ENCODE results near the gene RHNO1. TPM values are rescaled to one million over a fixed set of nuclear protein-coding genes. Genes with fewer than 3 reads are reported as not detected.

Gene RHNO1
- total RNA-seq, 3 donors from 2014 or later (not counting 1 experiment from before 2014, with no cell fraction given): 9.2 to 13.6 (median 9.4) TPM

GRCh38 chr12:2842948-2843347 lies 34.1 kb upstream of the RHNO1 start:
- DNase-seq (no peak), ATAC-seq (no peak)
- intact Hi-C loops (cut with micrococcal nuclease): no loop called here
- no peak for TF ChIP-seq CTCF (IDR thresholded peaks at IDR 0.05)
- Histone ChIP-seq H3K27ac (ENCODE audit: low read length) (no peak overlapping the region), H3K27me3 (ENCODE audit: control insufficient read depth, insufficient read depth, low read length) (no peaks in the 10 kb centered on the region), H3K36me3 (ENCODE audit: control insufficient read depth, insufficient read depth, low read length) (peaks cover 12% of the 10 kb centered on the region), H3K4me3 (ENCODE audit: low read length) (no peak overlapping the region), H3K9me3 (ENCODE audit: control insufficient read depth, insufficient read depth, low read length) (no peaks in the 10 kb centered on the region), H3K4me1 (ENCODE audit: control insufficient read depth, insufficient read depth, low read length) (no peaks in the 10 kb centered on the region)
- H3K9me3 Mint-ChIP-seq: no peaks in the 10 kb centered on the region
- no peak overlapping the region for H3K4me3 Mint-ChIP-seq
- no peaks in the 10 kb centered on the region for H3K4me1 Mint-ChIP-seq
- no peak overlapping the region for H3K27ac Mint-ChIP-seq
- H3K36me3 Mint-ChIP-seq: peaks cover 8% of the 10 kb centered on the region
- WGBS (ENCODE audit: insufficient coverage): 92% methylated on average over 5 of the region's 5 CpGs
- no peaks in the 10 kb centered on the region for H3K27me3 Mint-ChIP-seq (ENCODE audit: low read depth in 2 of 2)

- H3K27me3 Mint-ChIP-seq (ENCODE audit: low read depth in 2 of 2): no peaks in the 10 kb centered on the region
- no peaks in the 10 kb centered on the region for H3K27me3 ChIP-seq (ENCODE audit: control insufficient read depth, insufficient read depth, low read length)
- WGBS (ENCODE audit: insufficient coverage): 96% methylated on average over 9 of the region's 9 CpGs
- no peak overlapping the region for H3K4me3 Mint-ChIP-seq
- no peaks in the 10 kb centered on the region for H3K9me3 ChIP-seq (ENCODE audit: control insufficient read depth, insufficient read depth, low read length)
- intact Hi-C loops (cut with micrococcal nuclease): no loop called here
- H3K27ac Mint-ChIP-seq: no peak overlapping the region
- no peaks in the 10 kb centered on the region for H3K4me1 Mint-ChIP-seq
- no peaks in the 10 kb centered on the region for H3K9me3 Mint-ChIP-seq
- DNase-seq (no peak), ATAC-seq (no peak)
- no peaks in the 10 kb centered on the region for H3K4me1 ChIP-seq (ENCODE audit: control insufficient read depth, insufficient read depth, low read length)
- no peak overlapping the region for H3K27ac ChIP-seq (ENCODE audit: low read length)
- H3K36me3 Mint-ChIP-seq: peaks cover 1% of the 10 kb centered on the region
- no peak for TF ChIP-seq CTCF (IDR thresholded peaks at IDR 0.05)
- H3K36me3 ChIP-seq (ENCODE audit: control insufficient read depth, insufficient read depth, low read length): peaks cover 6% of the 10 kb centered on the region
- H3K4me3 ChIP-seq (ENCODE audit: low read length): no peak overlapping the region
Observed at GRCh38 chr12:2844786-2845185, 32.2 kb upstream of the RHNO1 start.

GRCh38 chr12:2845280-2845679 lies 31.7 kb upstream of the RHNO1 start:
- H3K27ac ChIP-seq (ENCODE audit: low read length): no peak overlapping the region

More at GRCh38 chr12:2845280-2845679, 31.7 kb upstream of the RHNO1 start:
- 87% methylated on average over 6 of the region's 6 CpGs for WGBS (ENCODE audit: insufficient coverage)
- no peaks in the 10 kb centered on the region for H3K27me3 ChIP-seq (ENCODE audit: control insufficient read depth, insufficient read depth, low read length)
- H3K4me1 ChIP-seq (ENCODE audit: control insufficient read depth, insufficient read depth, low read length): no peaks in the 10 kb centered on the region
- H3K36me3 ChIP-seq (ENCODE audit: control insufficient read depth, insufficient read depth, low read length): peaks cover 6% of the 10 kb centered on the region
- no peak for TF ChIP-seq CTCF (IDR thresholded peaks at IDR 0.05)
- no peaks in the 10 kb centered on the region for H3K27me3 Mint-ChIP-seq (ENCODE audit: low read depth in 2 of 2)
- H3K36me3 Mint-ChIP-seq: no peaks in the 10 kb centered on the region
- H3K9me3 Mint-ChIP-seq: no peaks in the 10 kb centered on the region
- DNase-seq (no peak), ATAC-seq (no peak)
- no peak overlapping the region for H3K4me3 Mint-ChIP-seq
- intact Hi-C loops (cut with micrococcal nuclease): no loop called here
- H3K27ac Mint-ChIP-seq: no peak overlapping the region
- H3K4me3 ChIP-seq (ENCODE audit: low read length): no peak overlapping the region
- H3K4me1 Mint-ChIP-seq: no peaks in the 10 kb centered on the region
- H3K9me3 ChIP-seq (ENCODE audit: control insufficient read depth, insufficient read depth, low read length): no peaks in the 10 kb centered on the region

Measured in natural killer cell (primary cell).